Measurements from ENCODE around the gene STRN.
A peak's percentile ranks its signal among the peaks of the same experiment; 100 is the strongest.
"Not testable (repeated sequence)": the region's sequence is repeated elsewhere in the genome, so short reads cannot be mapped to it uniquely, and the experiment has no call there.

STRN gene, protein sequence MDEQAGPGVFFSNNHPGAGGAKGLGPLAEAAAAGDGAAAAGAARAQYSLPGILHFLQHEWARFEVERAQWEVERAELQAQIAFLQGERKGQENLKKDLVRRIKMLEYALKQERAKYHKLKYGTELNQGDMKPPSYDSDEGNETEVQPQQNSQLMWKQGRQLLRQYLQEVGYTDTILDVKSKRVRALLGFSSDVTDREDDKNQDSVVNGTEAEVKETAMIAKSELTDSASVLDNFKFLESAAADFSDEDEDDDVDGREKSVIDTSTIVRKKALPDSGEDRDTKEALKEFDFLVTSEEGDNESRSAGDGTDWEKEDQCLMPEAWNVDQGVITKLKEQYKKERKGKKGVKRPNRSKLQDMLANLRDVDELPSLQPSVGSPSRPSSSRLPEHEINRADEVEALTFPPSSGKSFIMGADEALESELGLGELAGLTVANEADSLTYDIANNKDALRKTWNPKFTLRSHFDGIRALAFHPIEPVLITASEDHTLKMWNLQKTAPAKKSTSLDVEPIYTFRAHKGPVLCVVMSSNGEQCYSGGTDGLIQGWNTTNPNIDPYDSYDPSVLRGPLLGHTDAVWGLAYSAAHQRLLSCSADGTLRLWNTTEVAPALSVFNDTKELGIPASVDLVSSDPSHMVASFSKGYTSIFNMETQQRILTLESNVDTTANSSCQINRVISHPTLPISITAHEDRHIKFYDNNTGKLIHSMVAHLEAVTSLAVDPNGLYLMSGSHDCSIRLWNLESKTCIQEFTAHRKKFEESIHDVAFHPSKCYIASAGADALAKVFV

GRCh38 chr2:36966370-36967235 is at the start of gene STRN:
Gene STRN (minus strand): TSS chr2:36966536. CDS start chr2:36966463, 73 bp downstream.
- DNase-seq (ENCODE audit: low read depth, low spot score), result peak; percentile 91

DNA sequence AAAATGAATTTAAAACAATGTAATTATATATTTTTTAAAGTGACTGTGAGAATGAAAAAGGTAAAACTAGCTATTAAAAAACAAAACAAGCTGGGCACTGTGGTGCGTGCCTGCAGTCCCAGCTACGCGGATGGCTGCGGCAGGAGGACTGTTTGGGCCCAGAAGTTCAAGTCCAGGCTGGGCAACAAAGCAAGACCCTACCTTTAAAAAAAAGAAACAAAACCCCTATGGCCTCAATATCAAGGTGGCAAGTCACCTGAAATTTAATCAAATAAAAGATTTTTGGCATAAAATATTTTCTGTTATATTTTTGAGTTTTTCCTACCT is 46.9 kb upstream of the STRN start:
- DNase-seq (ENCODE audit: low read depth, low spot score), result no peak

DNA sequence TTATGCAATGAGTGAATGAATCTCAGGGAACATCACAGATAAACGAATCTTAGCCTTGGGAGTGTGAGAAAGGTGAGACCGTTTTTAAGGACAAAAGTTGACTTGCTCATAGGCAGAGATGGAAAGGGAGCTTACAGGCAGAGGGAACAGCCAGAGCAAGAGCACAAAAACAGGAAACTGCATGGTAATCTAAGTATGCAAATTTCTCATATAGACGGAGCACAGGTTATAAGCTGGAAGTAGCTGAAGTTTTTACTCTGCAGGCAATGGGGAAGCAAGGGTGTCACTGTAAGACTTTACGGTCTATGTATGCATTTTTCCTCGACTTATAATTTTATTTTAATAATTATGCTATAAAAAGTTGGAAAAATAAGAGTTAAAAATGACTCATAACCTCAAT is 44.8 kb upstream of the STRN start:
- no peak for DNase-seq (ENCODE audit: low read depth, low spot score)

- no peak for DNase-seq (ENCODE audit: low read depth, low spot score)
Measured at GRCh38 chr2:37005118-37005868, 39.0 kb upstream of the STRN start.

DNA sequence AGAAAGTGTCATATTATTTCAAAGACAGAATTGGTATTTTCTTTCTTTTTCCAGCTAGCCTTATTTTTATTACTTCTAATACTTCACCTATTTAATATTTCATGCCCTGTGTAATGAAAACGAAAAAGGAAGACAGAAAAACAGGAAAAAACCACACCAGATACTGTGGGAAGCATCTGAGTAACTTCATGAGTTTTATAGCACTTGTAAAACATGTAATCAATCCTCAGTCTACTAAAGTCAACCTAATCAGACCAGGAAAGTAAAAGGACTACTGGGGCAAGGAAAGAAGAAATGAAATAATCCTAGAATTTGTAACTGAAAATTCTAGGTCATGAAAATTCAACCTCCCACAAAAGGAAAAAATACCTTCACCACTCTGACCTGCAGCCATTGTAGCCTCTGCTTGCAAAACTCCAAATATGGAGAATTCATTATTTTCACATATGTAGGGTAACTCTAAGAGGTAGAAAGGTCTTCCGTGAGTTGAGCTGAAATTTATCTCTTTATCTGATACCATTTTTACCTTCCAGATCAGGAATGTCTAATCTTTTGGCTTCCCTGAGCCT is 34.7 kb upstream of the STRN start:
- no peak for DNase-seq (ENCODE audit: low read depth, low spot score)

DNA sequence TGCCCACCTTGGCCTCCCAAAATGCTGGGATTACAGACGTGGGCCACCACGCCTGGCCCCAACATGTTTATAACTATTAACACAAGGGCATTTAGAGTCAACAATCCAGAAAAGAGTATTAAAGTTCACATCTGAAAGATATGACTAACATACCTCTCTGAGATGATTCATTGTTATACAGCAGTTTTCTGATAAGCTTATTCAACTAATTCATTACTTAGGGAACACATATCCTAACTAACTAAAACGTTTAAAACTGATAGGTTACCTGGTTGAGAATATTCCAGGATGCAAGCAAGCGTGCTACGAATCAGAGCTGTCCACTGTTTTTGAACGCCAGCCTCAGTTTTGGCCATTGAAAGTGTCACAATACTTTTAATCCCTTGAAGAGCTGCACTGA is 34.0 kb upstream of the STRN start:
- DNase-seq (ENCODE audit: low read depth, low spot score), result no peak

DNA sequence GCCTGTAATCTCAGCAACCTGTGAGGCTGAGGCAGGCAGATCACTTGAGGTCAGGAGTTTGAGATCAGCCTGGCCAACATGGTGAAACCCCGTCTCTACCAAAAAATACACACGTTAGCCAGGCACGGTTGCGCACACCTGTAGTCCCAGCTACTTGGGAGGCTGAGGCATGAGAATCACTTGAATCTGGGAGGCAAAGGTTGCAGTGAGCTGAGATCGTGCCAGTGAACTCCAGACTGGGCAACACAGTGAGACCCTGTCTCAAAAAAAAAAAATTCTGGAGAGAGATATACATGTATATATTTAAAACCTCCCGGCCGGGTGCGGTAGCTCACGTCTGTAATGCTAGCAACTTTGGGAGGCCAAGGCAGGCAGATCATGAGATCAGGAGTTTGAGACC is 33.1 kb upstream of the STRN start:
- not testable (repeated sequence) for DNase-seq (ENCODE audit: low read depth, low spot score)

DNA sequence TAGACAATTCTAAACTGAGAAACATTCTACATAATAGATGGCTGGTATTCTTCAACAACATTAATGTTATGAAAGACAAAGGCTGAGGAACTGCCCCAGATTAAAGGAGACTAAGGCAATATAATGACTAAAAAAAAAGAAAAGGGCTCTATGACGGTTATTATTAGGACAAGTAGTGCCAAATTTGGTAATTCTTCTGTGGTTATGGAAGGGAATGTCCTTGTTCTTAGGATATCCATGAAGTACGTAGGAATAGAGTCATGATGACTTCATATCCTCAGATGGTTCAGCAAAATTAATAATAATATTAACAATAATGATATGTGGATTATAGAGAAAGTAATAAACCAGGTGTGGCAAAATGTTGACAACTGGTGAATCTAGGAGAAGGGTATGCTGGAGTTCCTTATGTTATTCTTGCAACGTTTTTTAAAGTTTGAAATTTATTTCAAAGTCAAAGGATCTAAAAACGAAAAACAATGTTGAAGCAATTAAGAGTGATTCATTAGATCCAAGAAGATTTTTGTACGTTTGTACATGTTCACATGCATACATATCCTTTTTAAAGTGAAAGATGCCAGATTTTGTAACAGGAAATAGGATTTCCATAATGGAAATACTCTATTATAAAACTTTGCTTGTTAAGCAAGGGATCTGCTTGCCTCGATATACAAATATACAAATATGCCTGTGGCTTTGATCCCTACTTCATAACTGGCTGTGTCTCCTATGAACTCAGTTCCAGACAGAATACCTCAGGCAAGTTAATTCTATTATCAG is 27.7 kb upstream of the STRN start:
- DNase-seq (ENCODE audit: low read depth, low spot score), result no peak

DNA sequence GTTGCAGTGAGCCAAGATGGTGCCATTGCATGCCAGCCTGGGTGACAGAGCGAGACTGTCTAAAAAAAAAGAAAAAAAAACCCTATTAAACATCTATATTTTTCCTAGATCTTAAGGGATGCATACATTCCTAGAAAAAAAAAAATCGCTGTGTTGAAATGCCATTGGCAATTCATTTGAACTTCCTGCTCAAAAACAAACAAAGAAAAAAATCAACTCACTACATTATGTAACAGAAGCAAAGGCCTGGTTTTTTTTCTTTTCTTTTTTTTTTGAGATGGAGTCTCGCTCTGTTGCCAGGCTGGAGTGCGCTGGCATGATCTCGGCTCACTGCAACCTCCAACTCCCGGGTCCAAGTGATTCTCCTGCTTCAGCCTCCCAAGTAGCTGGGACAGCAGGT is 21.7 kb upstream of the STRN start:
- DNase-seq (ENCODE audit: low read depth, low spot score), result no peak

- DNase-seq (ENCODE audit: low read depth, low spot score), result no peak
Measured at GRCh38 chr2:36982467-36982866, 16.1 kb upstream of the STRN start.

GRCh38 chr2:36981911-36982310 is 15.6 kb upstream of the STRN start:
- DNase-seq (ENCODE audit: low read depth, low spot score), result no peak

DNA sequence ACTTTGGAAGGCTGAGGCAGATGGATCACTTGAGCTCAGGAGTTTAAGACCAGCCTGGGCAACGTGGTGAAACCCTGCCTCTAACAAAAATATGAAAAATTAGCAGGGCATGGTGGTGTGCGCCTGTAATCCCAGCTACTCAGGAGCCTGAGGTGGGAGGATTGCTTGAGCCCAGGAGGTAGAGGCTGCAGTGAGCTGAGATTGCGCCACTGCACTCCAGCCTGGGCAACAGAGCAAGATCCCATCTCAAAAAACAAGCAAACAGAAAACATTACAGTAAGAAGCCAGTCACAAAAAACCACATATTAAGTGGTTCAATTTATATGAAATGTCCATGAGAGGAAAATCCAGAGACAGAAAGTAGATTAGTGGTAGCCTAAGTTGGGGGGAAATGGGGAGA is 12.7 kb upstream of the STRN start:
- not testable (repeated sequence) for DNase-seq (ENCODE audit: low read depth, low spot score)

GRCh38 chr2:36976065-36976464 is 9.7 kb upstream of the STRN start:
- DNase-seq (ENCODE audit: low read depth, low spot score), result no peak

DNA sequence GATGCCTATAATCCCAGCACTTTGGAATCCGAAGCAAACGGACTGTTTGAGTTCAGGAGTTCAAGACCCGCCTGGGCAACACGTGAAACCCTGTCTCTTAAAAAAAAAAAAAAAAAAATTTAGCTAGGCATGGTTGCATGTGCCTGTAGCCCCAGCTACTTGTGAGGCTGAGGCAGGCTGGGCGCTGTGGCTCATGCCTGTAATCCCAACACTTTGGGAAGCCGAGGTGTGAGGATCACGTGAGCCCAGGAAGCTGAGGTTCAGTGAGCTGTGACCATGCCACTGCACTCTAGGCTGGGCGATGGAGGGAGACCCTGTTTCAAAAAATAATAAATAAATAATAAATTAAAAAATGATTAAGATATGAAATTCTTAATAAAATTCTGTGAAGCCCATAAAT is 9.0 kb upstream of the STRN start:
- DNase-seq (ENCODE audit: low read depth, low spot score), result no peak

GRCh38 chr2:36973320-36973719 is 7.0 kb upstream of the STRN start:
- DNase-seq (ENCODE audit: low read depth, low spot score), result no peak

- DNase-seq (ENCODE audit: low read depth, low spot score), result no peak
Measured at GRCh38 chr2:36971990-36972389, 5.7 kb upstream of the STRN start.

- no peak for DNase-seq (ENCODE audit: low read depth, low spot score)
Measured at GRCh38 chr2:36967236-36967876, 1.0 kb upstream of the STRN start.

DNA sequence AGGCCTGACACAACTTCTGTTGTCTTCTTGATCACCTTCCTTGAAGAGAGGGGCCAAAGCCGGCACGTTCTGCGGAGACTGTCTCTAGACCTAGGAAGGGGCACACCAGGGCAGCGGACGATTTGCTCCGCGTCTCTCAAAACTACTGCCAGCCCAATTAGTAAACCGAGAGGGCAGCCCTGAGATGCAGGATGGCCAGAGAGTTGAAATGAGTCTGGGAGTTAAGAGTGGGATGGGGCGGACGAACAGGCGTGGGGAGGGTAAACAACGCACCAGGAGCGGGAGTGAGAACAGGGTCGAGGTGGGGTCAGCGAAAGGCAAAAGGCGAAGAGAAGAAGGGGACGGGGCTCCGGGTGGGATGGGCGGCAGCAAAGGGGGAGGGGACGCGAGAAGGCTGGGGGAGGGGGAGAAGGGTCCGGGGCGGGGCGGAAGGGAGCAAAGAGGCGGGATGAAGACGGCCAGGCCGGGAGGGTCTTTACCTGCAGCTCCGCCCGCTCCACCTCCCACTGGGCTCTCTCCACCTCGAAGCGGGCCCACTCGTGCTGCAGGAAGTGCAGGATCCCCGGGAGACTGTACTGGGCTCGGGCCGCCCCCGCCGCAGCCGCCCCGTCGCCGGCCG is 476 bp downstream of the STRN start:
- peak; percentile 10 for DNase-seq (ENCODE audit: low read depth, low spot score)

- no peak for DNase-seq (ENCODE audit: low read depth, low spot score)
Measured at GRCh38 chr2:36965206-36965605, 1.1 kb downstream of the STRN start.
